ENCODE measurements around the gene CAMTA1. TPM values are rescaled to one million over a fixed set of nuclear protein-coding genes. Genes with fewer than 3 reads are reported as not detected.

CAMTA1 gene
- total and polyA plus RNA-seq, 9 of the 15 experiments (the other 6 are each of a cell fraction or from before 2014, with no cell fraction given): 43.9 to 161 (median 65.9) TPM

GRCh38 chr1:7644961-7645750 lies 859.9 kb downstream of the CAMTA1 start:
- H3K27ac ChIP-seq (ENCODE audit: extremely low read depth, low read depth, low read length): no peak overlapping the region
- intact Hi-C loops (cut with micrococcal nuclease) (loop anchor here (1.0 to 10.0 kb wide), 3 partner anchors 64 to 423 kb away; no protein-coding TSS in a partner anchor), in situ Hi-C loops (cut with MboI) (loop anchor here (10.0 kb wide), 1 partner anchor 420 kb away; no protein-coding TSS in a partner anchor)
- DNase-seq (ENCODE audit: extremely low read depth in 1 of 4, low spot score in 3 of 4): no peak
- TF ChIP-seq NFIC (IDR thresholded peaks at IDR 0.05): peak; percentile 61
- TF ChIP-seq CBX8 (IDR thresholded peaks at IDR 0.05; ENCODE audit: borderline replicate concordance, extremely low read depth, low read depth, low read length, poor library complexity, severe bottlenecking): no peak
- peaks cover 31 to 64% of the 10 kb centered on the region in 2 experiments; a peak in 4 of 5 replicates for H3K27me3 ChIP-seq (ENCODE audit: control insufficient read depth in 2 of 2, insufficient read depth in 2 of 2, low read length in 2 of 2)
- no peak overlapping the region for H2AFZ ChIP-seq (ENCODE audit: low read depth, low read length)
- H3K36me3 ChIP-seq (ENCODE audit: control insufficient read depth, insufficient read depth, low read length): no peaks in the 10 kb centered on the region
- peaks cover 21% of the 10 kb centered on the region; the same call in 1 of the 2 replicates for H4K20me1 ChIP-seq (replicated peaks; ENCODE audit: control insufficient read depth, insufficient read depth, low read length)
- H3K4me2 ChIP-seq (ENCODE audit: insufficient read depth, low read length): no peak overlapping the region
- H3K9me1 ChIP-seq (ENCODE audit: control insufficient read depth, insufficient read depth, low read length): peaks cover 7% of the 10 kb centered on the region
- no peak for FAIRE-seq
- ChIA-PET POLR2A (no interaction called here), CTCF (ENCODE audit: low intra/inter-chr PET ratio) (interaction anchor here (0.6 kb wide), 1 partner anchor 59 kb away, joined by 3 read pairs; no protein-coding TSS in a partner anchor)
- whole genome bisulfite sequencing (ENCODE audit: insufficient coverage, low coverage, missing lambda C conversion rate): 2% methylated on average over 16 of the region's 16 CpGs
- H3K9ac ChIP-seq (ENCODE audit: insufficient read depth in 1 of 2, low read depth in 2 of 2, low read length in 2 of 2): no peak overlapping the region
- ATAC-seq: no peak; the same call in 2 of the 3 replicates
- no peaks in the 10 kb centered on the region for H3K9me3 ChIP-seq (replicated peaks; ENCODE audit: control insufficient read depth, insufficient read depth, low read depth, low read length)
- no peaks in the 10 kb centered on the region for H3K79me2 ChIP-seq (ENCODE audit: control insufficient read depth, insufficient read depth, low read length)
- no peak overlapping the region for H3K4me3 ChIP-seq
- peaks cover 0 to 15% of the 10 kb centered on the region in 2 experiments; a peak in 1 of 5 replicates for H3K4me1 ChIP-seq (replicated peaks in 1 of 2; ENCODE audit: control insufficient read depth in 2 of 2, insufficient read depth in 2 of 2, low read length in 2 of 2)
- no TSS peak for BruUV-seq (replicated peaks)

- Histone ChIP-seq H3K9ac (ENCODE audit: insufficient read depth in 1 of 2, low read depth in 2 of 2, low read length in 2 of 2) (no peak overlapping the region), H3K4me3 (no peak overlapping the region), H3K9me1 (ENCODE audit: control insufficient read depth, insufficient read depth, low read length) (peaks cover 7% of the 10 kb centered on the region), H3K27ac (ENCODE audit: extremely low read depth, low read depth, low read length) (no peak overlapping the region), H3K9me3 (replicated peaks; ENCODE audit: control insufficient read depth, insufficient read depth, low read depth, low read length) (no peaks in the 10 kb centered on the region), H3K4me2 (ENCODE audit: insufficient read depth, low read length) (no peak overlapping the region), H2AFZ (ENCODE audit: low read depth, low read length) (no peak overlapping the region), H3K4me1 (replicated peaks in 1 of 2; ENCODE audit: control insufficient read depth in 2 of 2, insufficient read depth in 2 of 2, low read length in 2 of 2) (peaks cover 0 to 15% of the 10 kb centered on the region in 2 experiments; a peak in 1 of 5 replicates), H4K20me1 (replicated peaks; ENCODE audit: control insufficient read depth, insufficient read depth, low read length) (peaks cover 21% of the 10 kb centered on the region; the same call in 1 of the 2 replicates), H3K36me3 (ENCODE audit: control insufficient read depth, insufficient read depth, low read length) (no peaks in the 10 kb centered on the region), H3K79me2 (ENCODE audit: control insufficient read depth, insufficient read depth, low read length) (no peaks in the 10 kb centered on the region), H3K27me3 (ENCODE audit: control insufficient read depth in 2 of 2, insufficient read depth in 2 of 2, low read length in 2 of 2) (peaks cover 31 to 64% of the 10 kb centered on the region in 2 experiments; a peak in 3 of 5 replicates)
- DNase-seq (ENCODE audit: extremely low read depth in 1 of 4, low spot score in 3 of 4) (no peak), FAIRE-seq (no peak), ATAC-seq (no peak)
- no TSS peak for BruUV-seq (replicated peaks)
- in situ Hi-C loops (cut with MboI) (loop anchor here (10.0 kb wide), 1 partner anchor 421 kb away; no protein-coding TSS in a partner anchor), intact Hi-C loops (cut with micrococcal nuclease) (loop anchor here (1.0 to 10.0 kb wide), 3 partner anchors 64 to 423 kb away; no protein-coding TSS in a partner anchor)
- ChIA-PET POLR2A (no interaction called here), CTCF (ENCODE audit: low intra/inter-chr PET ratio) (interaction anchor here (0.6 kb wide), 1 partner anchor 59 kb away, joined by 3 read pairs; no protein-coding TSS in a partner anchor)
- WGBS (ENCODE audit: insufficient coverage, low coverage, missing lambda C conversion rate): 4% methylated on average over 7 of the region's 7 CpGs
- no peak for TF ChIP-seq ZNF655 (CRISPR knock-in tag; IDR thresholded peaks at IDR 0.05)
- no peak for TF ChIP-seq YY1 (IDR thresholded peaks at IDR 0.05; ENCODE audit: borderline replicate concordance in 1 of 3, control insufficient read depth in 1 of 3, extremely low read depth in 1 of 3, insufficient read depth in 3 of 3, insufficient read length in 1 of 3, insufficient replicate concordance in 2 of 3, low read depth in 1 of 3, low read length in 2 of 3)
- TF ChIP-seq MBD2 (IDR thresholded peaks at IDR 0.05; ENCODE audit: borderline replicate concordance, low read depth): no peak
- no peak for TF ChIP-seq ATF6 (CRISPR knock-in tag; IDR thresholded peaks at IDR 0.05)
- no peak for TF ChIP-seq RB1 (IDR thresholded peaks at IDR 0.05; ENCODE audit: low read depth)
- TF ChIP-seq PHF8 (IDR thresholded peaks at IDR 0.05; ENCODE audit: borderline replicate concordance, low read length): no peak
- no peak for TF ChIP-seq ZNF644 (tag; IDR thresholded peaks at IDR 0.05; ENCODE audit: low read depth)
These were observed 860.4 kb downstream of the CAMTA1 start for GRCh38 chr1:7645751-7646048.
